Fibroblast of skin of back (primary cell): Measurements from ENCODE around the gene GPR15LG.
"Not testable (repeated sequence)": the region's sequence is repeated elsewhere in the genome, so short reads cannot be mapped to it uniquely, and the experiment has no call there.

Source experiments
- DNase-seq: peaks from one replicate; pipeline ENCODE4 v3.0.0-alpha.2; 2013

The GPR15LG gene

DNA sequence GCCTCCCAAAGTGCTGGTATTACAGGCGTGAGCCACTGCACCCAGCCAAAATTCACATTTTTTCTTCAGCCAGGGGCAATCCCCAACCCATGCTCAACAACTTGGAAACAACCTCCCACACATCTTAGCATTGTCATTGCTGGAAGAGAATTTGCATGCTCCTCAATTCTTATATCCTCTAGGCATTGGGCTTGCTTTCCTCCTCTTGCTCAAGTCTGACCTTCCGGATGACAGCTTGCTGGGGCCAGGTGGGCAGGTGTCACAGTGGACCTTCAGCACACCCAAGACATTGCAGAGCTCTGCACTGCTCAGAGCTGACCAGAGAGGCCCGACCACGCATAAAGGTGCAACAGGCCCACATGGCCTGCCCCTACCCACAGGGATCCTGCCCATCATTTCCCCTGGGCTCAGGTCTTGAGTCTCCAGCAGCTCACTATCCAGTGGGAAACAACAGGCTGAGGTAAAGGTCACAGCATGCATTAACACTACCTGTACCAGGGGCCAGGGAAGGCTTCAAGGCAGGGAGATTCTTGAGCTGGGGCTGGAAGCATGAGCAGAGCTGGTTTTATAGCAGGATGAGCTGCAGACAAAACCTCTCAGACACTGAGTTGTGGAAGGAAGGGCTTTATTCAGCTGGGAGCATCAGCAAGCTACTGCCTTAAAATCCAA lies 6.8 kb upstream of the GPR15LG start:
- no peak for DNase-seq

- not testable (repeated sequence) for DNase-seq
Measured at GRCh38 chr10:84167289-84167653, 6.3 kb upstream of the GPR15LG start.

GRCh38 chr10:84168382-84168781 lies 5.2 kb upstream of the GPR15LG start:
- not testable (repeated sequence) for DNase-seq

- DNase-seq: not testable (repeated sequence)
Measured at GRCh38 chr10:84171237-84171636, 2.4 kb upstream of the GPR15LG start.

DNA sequence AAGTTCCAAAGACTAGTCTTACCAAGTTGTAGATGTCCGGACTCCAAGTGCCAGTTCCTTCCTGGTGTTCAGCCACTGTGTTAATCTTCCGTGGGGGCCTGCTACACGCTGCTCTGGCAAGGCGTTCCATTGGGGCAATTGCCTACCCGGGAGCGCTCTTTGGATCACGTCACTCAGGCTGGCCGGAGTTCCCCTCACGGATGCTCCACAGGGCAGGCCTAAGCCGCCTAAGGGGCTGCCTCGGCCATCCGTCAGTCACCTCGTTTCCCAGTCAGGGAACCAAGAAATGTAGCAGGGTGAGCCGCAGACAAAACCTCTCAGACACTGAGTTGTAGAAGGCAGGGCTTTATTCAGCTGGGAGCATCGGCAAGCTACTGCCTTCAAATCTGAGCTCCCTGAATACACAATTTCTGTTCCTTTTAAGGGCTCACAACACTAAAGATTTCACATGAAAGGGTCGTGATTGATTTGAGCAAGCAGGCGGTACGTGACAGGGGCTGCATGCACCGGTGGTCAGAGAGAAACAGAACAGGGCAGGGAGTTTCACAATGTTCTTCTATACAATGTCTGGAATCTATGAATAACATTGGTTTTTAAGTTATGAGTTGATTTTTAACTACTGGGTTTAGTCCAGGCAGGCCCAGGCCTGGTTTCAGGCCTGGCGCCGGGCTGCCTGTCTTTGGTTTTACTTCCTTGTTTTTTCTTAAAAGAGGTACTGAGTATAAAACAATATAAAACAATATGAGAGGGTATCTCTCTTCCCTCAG lies 1.7 kb upstream of the GPR15LG start:
- DNase-seq: not testable (repeated sequence)

DNA sequence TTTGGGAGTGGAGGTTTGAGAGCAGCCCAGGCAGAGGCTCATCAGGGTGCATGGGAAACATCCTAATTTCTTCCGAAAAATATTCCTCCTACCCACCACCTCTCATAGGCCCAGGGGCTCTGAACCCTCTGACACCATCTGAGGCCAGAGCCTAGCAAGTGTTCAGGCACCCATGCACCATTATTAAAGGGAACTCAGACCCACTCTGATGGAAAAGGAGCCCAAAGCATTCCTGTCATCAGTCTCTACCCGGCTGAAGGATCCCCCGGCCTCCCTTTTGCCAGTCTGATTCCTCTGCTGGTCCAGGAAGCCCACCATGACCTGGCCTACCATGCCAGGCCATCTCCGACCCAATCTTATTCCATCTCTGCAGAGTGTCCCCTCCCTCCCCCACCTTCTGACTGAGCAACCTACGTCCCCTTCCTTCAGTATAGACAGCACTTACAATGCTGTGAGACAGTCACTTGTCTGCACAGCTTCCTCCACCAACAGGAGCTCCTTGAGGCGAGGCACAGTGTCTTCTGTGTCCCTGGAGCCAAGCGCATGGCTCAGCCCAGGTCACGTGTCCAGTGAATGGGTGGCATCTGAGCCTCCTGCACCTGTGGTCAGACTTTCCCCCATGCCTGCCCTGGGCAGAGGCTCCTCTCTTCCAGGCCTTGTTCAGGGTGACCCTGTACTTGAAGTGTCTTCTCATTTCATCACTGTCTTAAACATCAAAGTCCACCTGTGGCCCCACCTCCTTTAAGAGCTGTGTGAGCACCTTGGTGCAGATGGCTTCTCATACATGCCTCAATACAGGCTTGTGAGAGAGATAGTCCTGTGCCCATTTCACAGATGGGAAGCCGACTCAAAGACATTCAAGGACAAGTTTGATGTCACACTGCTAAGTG lies 889 bp upstream of the GPR15LG start:
- DNase-seq: no peak

GRCh38 chr10:84175436-84175835 lies 1.8 kb downstream of the GPR15LG start:
- DNase-seq: no peak

DNA sequence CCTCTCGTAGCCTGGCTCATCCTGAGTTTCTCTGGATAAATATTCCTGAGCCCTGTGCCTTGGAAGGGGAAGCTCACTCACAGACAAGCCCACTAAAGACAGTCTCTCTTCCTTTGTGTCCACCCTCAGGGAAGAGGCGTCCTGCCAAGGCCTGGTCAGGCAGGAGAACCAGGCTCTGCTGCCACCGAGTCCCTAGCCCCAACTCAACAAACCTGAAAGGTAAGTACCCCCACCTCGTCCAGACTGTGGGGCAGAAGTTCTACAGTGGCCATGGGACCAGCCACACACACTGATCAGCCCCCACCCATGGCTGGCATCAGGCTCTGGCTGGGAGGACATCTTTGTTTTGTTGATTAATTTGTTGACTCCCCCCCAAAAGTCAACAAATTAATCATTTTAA lies 2.8 kb downstream of the GPR15LG start:
- no peak for DNase-seq

- DNase-seq: no peak
Measured at GRCh38 chr10:84176836-84177474, 3.4 kb downstream of the GPR15LG start.

DNA sequence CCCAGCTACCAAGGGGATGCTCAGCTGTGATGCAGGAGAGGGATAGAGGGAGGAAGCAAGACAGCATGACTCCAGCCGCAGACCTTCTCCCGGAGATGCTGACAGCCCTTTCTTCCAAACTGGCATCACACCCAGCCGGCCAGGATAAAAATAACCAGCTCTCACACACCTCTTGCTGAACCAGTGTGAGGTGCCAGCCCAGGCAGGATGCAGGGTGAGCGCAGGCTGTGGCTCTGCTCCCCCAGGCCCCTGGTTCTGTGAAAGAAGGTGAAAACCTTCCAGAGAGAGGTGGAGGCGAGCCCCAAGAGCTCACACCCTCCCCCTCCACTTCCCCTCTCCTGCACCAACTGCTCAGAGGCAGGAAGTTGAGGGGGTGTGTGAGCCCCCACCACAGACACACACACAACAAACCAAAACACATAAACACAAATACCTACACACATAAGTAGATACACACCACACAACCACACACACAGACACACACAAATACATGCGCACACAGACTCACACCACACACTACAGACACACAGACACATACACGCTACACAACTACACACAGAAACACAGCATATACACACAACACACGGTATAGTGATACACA lies 4.0 kb downstream of the GPR15LG start:
- DNase-seq: no peak

DNA sequence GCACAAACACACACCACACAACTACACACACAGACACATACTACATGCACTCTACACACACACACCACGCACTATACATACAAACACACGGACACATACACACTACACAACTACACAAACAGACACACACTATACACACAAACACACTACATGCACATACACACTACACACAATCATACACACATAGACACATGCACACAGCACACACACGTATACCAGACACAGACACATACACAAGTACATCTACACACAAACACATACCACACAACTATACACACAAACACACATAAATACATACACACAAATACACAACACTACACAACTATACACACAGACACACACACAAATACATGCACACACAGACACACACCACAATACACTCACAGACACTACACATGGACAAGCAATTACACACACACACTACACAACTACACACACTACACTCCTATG lies 4.6 kb downstream of the GPR15LG start:
- DNase-seq: no peak

DNA sequence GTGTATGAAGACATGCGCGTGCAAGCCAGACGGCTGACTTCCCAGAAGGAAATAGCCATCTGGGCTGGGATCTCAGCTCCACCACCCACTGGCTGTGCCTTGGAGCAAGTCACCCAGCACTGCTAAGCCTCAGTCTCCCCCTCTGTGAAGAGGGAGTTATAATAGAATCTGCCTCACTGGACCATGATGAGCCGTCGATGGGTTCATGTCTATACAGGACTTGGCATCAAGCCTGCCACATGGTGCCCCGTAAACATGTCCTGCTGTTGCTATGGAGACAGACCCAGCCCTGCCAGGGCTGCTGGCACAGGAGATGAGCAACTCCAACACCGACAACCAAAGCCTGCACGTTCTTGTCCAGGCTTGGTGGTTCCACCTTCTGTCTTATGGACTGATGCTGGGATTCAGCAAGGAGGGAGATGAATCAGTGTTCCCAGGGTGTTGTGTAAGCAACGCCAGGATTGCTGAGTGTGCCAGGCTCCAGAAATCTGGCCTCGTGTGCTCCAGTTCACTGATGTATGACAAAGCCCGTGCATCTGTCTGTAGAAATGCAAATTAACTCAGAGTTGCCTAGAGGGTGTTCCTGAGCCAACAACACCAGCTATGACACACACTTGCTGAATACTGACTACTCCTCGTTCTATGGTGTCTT lies 5.6 kb downstream of the GPR15LG start:
- DNase-seq: no peak

GRCh38 chr10:84180386-84180785 lies 6.8 kb downstream of the GPR15LG start:
- not testable (repeated sequence) for DNase-seq

GRCh38 chr10:84181631-84182030 lies 8.0 kb downstream of the GPR15LG start:
- no peak for DNase-seq

DNA sequence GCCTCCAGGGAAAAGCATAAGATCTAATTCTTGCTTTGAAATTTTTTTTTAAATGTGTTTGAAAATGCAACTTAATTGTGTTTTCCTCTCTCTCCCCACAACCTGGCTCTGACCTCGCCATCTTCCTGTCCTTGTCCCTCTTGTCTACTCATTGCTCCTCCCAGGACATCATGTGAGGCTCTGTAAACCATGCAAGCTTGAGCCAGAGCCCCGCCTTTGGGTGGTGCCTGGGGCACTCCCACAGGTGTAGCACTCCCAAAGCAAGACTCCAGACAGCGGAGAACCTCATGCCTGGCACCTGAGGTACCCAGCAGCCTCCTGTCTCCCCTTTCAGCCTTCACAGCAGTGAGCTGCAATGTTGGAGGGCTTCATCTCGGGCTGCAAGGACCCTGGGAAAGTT lies 10.9 kb downstream of the GPR15LG start:
- DNase-seq: no peak

DNA sequence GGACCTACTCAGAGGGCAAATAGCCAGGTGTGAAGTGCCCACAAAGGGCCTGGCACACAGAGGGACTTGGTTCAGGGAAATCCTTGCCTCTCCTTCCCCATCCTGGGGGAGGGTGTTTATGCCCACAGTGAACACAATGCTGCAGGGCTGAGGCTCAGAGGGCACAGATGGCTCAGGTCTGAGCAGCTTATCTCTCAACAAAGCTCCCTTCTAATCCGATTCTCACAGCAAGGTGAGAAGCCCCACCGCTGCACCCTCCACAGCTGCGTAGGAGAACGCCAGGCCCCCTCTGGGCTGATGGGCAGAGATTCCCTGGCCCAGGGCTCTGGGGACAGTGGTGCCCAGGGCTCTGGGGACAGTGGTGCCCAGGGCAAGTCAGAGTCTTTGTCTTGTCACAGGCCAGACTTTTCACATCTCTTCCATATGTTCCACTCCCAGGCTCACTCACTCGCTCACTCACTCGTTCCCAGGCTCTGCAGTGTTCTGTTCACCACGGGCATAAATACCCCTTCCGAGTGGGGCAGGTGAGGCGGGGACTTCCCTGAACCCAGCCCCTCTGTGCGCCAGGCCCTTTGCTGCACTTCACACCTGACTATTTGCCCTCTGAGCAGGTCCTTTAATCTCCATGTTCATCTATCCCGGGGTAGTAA lies 12.1 kb downstream of the GPR15LG start:
- DNase-seq: no peak

DNA sequence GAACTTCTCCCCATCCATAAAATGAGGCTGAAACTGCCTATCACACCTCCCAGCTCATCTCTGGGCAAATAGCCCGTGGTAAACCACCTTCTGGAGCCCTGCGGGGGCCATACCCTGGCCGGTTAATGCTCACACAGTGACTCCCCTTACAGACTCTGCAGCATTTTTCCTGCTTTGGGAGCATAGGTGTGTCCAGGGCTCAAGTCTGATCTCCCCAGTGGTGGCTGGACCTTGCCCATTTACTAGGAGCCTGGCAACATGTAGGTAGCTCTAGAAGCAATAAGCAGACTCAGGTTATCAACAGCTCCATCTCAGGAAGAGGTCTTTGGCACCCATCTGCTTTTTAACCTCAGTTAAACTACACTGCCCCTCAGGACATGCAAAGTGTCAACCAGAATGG lies 15.2 kb downstream of the GPR15LG start:
- no peak for DNase-seq

DNA sequence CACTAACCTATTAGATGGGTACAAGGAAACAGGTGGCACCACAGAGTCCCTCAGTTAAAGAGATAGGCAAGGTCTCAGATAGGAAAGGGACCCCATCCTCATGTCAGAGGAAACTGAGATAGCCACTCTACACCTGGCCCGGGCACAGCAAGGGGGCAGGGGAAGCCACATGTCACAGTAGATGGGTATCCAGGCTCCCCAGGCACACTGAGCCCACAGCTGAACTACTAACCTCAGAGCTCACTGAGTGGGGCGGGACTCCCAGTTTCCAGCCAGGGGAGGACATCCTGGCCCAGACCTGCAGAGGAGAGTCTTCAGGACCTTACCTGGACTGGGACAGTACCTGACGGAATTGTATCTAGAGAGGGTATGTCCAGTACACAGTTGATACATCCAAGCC lies 17.0 kb downstream of the GPR15LG start:
- no peak for DNase-seq

DNA sequence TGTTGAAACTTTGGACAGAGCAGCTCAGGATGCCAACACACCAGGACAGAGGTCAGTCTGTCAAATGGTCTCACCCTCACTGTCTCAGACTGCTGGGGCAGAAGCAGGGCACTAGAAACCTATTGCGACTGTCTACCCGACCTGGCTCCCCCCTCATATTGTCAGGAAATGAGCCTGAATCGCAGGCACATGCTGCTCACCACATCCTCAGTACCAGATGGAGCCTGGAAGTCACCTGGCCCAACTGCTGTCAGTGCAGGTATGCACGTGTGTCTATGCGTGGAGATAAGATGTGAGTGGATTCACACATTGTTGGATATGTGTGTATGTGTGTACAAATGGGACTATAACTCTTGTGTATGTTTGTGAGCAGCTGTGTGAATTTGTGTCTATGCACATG lies 17.5 kb downstream of the GPR15LG start:
- DNase-seq: no peak

DNA sequence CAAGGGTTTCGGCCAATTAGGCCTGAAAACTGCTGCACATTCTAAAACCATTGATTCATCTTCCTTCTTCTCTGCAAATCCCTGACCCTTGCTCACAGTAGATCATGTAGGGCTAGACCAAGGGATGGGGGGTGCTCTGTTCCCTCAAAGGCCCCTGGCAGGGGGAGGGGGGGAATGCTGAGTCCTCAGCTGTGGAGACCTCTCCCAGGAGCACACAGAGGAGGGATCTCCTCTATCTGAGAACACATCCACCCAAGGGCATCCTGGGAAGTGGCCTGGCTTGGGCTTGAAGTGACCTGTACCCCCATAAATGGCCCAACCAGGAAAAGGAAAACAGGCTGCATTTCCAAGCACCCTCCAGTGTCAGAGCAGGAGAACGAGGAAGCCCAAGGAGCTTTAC lies 19.7 kb downstream of the GPR15LG start:
- no peak for DNase-seq

- no peak for DNase-seq
Measured at GRCh38 chr10:84193846-84194423, 20.3 kb downstream of the GPR15LG start.
